SKM-1 (cell line): ENCODE measurements around the gene DDB1.
A peak's percentile ranks its signal among the peaks of the same experiment; 100 is the strongest.

Source experiments
- DNase-seq: peaks from one replicate; lab custom pipeline; 2025; ENCODE audit not compliant: unreplicated experiment; lab: John Stamatoyannopoulos, UW

DDB1 gene

DNA sequence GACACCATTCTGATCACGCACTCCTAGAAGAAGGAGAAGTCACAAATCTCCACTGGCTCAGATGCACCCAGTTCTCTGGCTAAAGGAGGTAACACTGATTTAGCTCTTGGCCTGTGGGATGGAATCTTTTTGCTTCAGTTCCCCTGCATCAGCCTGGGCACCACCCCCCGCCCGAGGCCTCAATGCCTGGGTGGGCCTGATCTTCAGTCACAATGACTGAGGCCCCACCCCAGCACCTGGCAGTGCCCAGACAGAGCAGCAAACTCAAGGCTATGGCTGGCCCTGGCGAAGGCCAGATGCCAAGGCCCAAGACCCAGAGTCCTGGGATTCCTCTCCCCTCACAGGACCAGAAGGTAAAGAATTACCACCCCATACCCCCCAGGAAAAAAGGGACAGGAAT, 23.8 kb upstream of the DDB1 start:
- no peak for DNase-seq

DNA sequence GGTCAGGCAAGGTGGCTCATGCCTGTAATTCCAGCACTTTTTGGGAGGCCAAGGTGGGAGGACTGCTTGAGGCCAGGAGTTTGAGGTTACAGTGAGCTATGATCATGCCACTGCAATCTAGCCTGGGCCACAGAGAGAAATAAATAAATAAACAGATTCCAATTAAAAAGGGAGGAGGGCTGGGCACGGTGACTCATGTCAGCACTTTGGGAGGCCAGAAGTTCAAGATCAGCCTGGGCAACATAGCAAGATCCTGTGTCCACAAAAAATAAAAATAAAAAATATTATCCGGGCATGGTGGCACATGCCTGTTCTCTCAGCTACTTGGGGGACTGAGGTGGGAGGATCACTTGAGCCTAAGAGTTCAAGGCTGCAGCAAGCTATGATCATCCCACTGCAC, 21.3 kb upstream of the DDB1 start:
- DNase-seq, result no peak

DNA sequence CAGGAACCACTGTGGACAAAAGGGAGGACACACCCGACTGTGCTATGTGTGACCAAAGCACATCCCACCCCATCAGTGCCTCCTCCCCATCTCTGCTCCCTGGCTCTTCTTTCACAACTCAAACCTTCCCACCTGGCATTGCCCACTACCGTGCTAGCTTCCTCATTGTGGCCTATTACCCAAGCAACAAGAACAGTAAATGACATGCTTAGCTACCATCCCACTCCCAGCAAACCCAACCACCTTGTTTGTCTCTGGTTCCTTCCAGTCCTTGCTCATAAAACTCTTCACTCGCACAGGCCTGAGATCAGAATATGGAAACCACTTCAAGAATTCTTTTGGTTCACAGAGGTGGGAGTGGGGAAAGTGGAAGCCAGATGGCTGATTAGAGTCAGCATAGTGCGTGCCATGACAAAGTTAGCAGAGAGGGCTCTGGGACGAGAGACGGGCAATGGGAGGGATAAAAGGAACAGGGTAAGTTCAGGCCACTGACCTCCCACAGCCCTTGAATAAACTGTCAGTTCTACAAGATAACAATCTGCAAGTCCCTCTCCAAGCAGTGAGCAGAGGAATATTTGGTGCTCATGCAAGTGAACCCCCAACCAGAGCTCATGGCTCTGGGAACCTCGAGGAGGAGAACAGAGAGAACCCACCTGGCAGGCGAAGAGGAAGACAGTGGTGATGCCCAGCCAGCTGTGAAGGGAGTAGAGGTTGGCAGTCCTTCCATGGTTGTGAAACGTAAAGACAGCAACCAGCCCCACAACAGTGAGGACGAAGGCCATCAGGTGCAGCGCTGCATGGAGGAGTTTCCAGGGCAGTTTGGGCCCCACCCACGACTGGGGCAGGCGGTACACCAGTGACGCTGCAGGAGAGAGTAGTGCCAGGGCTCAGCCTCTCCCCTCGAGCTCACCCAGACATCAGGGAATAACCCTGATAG, 20.5 kb upstream of the DDB1 start:
- no peak for DNase-seq

DNA sequence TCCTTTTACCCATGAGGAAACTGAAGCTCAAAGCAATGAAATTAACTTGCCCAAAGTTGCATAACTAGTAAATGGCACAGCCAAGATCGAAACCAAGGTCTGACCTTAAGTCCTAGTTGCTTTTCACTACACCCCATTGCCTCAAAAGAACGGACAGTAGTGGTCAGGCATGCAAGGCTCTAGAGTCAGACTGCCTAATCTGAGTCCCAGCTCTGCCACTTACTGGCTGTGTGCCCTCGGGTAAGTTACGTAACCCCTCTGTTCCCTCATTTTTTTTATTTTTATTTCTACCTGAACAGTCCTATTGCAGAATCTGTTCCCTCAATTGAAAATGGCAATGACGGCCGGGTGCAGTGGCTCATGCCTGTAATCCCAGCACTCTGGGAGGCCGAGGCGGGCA, 19.1 kb upstream of the DDB1 start:
- DNase-seq, result no peak

DNA sequence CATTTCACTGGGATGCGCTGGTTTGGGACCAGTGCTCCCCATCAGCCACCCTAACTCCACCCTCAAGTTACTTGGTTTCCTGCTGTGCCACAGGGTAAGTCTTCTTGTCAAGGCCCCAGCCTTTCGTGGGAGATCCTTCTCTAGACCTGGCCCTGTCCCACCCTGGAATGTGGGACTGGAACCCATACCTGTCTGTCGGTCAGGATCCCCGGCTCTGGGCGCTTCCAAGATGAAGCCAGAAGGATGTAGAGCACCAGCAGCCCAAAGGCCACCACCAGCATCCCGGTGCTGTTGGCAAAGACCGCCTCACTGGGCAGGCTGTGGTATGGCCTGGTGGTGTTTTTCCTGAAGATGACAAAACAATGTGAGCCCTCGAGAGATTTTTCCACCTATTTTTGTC, 17.9 kb upstream of the DDB1 start:
- no peak for DNase-seq

DNA sequence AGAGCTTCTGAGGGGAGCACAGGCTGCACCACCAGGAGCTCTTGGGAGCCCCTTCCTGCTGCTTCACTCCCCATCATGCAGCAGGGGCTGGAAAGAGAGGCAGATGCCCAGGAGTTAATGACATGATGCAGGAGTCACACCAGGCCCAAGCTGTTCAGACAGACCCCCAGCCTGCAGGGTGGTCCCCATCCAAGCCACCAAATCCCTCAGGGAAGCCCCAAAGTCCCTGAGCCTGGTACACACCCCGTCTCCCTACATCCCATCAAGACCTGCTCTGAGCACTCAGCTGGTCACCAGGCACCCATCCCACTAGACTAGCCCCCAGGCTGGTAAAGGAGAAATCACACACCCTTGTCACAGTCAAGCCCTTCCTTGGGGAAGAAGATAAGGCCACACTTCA, 17.4 kb upstream of the DDB1 start:
- DNase-seq, result no peak

DNA sequence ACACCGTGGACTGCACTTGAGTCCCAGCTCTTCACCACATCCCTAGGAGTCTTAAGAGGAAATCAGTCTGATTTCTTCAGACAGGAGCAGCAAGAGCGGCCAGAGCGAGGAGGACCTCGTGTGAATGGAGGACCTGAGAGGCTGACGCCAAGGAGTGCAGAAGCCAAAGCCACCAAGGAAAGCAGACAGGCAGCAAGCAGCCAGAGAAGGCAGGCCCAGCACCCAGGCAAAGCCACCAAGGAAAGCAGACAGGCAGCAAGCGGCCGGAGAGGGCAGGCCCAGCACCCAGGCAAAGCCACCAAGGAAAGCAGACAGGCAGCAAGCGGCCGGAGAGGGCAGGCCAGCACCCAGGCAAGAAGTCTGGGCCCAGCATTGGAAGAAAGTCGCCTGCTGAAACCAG, 17.0 kb upstream of the DDB1 start:
- DNase-seq, result no peak

DNA sequence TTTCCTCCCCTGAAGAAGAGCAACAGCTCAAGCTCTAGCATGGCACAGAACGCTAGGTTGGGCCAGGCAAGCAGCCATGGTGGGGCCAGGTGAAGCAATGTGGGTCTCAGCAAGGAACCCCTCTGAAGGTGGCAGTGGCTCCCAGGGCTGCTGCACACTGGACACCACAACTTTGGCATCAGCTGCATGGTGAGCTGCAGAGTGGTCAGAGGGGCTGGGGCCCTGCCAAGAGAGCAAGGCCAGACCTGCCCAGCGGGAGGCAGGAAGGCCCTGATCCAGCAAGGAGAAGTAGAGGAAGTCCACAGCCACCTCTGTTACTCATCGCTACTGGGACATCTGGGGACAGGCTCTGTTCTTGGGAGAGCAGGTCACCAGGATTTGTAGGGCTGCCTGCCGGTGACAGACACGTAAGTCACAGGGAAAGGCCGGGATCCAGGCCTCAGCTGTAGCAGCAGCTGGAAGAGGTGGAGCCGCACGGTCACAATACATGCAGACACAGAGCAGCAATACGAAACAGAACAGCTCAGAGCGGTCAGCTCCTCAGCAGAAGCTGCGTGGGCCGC, 16.4 kb upstream of the DDB1 start:
- no peak for DNase-seq

DNA sequence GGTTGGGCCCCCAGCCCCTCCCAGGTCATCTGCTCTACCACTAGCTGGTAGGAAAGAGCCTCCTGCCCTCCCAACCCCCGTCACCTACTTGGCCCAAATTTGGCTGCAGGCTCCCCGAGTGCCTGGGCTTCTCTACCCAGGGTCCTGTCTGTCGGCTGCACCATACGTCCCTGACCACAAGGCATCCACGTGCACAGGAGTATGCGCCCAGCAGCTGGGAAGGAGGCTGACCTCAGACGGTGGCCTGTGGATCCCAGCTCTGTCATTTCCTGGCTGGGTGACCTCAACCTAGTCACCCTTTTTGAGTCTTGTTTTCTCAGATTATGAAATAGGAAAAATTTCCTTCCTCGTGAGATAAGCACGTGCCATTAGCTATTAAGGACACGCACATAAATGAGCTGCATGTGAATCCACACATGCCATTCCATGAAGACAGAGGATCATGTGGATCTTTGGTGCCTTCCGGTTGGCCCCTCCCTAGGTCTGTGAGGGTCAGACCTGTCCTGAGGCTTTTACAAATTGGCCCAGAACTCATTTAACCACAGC, 15.1 kb upstream of the DDB1 start:
- DNase-seq, result peak; percentile 39

DNA sequence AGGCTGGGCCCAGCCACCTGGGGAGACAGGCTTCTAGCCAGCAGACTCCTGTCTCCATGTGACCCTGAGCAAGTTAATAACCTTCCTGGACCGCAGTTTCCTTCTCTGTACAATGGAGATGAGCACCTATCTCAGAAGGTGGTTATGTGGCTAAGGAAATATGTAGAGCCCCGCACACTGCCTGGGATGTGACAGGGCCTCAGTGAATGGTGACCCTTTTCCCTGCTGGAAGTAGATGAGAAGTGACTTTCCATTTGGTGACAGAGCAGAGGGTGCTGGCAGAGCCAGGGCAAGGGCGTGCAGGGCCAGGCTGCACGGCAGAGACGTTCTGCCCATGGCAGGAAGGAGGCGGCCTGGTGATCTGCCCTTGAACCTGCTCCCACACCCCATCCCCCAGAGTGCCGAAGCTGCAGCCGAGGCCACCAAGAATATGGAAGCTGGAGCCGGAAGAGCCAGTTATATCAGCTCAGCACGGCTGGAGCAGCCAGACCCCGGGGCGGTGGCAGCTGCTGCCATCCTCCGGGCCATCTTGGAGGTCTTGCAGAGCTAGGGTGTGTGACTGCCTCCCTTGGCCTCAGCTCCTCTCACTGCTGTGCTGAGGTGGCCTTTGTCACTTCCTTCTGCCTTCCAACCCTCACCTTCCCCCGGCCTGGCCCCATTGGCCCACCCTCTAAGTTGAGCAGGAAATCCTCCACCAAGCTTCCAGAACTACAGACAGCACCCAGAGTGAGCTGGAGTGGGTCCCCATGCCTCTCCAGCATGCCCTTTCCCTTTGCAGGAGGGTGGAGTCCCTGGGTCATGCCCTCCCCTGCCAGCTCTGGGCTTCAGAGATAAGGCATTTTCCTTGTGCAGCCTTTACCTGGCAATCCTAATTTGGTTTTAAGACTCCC, 13.3 kb upstream of the DDB1 start:
- DNase-seq, result no peak

DNA sequence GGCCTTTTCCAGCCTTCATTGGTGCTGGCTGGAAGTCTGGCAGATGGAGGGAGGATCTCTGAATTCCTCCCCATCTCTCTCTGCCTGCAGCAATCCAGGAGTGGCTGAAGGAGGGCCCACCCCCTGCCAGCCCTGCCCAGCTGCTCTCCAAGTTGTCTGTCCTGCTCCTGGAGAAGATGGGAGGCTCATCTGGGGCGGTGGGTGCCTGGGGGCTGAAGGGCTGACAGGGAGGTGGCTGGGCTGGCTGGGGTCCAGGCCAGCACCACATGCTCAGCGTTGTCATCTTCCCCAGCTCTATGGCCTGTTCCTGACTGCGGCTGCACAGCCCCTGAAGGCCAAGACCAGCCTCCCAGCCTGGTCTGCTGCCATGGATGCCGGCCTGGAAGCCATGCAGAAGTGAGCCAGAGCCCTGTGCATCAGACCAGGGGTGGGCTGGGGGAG, 12.3 kb upstream of the DDB1 start:
- no peak for DNase-seq

DNA sequence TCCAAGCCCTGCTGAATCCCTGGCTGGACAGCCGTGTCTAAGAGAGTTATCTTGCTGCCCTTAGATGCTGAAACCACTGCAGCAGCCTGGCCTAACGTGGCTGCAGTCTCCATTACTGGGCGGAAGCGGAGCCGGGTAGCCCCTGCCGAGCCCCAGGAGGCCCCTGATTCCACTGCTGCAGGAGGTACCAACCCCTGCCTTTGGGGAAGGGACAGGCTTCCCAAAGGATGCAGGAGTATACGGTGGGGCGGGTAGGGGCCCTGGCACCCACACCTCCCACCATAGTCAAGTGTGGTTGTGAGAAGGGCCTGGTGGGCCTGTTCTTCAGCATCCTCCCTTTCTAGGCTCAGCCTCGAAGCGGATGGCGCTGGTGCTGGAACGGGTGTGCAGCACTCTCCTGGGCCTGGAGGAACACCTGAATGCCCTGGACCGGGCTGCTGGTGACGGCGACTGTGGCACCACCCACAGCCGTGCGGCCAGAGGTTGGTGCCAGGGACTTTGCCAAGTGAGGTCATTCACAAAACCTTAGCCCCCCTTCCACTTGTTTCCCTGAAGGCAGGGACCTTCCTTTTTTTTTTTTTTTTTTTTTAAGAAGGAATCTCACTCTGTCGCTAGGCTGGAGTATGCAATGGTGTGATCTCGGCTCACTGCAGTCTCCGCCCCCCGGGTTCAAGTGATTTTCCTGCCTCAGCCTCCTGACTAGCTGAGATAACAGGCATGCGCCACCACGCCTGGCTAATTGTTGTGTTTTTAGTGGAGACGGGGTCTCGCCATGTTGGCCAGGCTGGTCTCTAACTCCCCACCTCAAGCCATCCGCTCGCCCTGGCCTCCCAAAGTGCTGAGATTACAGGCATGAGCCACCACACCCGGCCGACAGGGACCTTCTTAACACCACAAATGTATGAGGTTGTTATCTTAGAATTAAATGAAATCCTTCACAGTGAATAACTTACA, 11.2 kb upstream of the DDB1 start:
- DNase-seq, result no peak

DNA sequence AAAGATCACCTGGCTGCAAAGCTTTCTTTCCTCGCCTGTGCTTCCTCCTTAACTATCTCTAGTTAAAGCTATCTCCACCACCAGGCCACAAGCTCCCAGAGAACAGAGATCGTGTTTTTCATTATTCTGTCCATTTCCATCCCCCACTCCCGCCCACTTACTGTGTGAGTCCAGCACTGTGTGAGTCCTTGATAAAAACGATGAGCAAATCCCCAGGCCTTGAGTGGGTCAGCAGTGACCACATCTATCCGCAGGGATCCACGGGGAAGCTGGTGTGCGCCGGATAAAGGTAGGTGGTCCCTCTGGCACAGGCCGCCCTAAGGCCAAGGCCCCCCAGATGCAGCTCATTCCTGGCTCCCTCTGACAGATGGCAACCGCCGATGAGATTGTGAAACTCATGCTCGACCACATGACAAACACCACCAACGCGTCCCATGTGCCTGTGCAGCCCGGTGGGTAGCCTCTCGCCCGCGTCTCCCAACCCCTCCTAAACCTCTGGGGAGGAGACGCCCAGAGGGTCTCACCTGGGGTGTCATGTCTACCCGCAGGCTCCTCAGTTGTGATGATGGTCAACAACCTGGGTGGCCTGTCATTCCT, 9.4 kb upstream of the DDB1 start:
- DNase-seq, result no peak

DNA sequence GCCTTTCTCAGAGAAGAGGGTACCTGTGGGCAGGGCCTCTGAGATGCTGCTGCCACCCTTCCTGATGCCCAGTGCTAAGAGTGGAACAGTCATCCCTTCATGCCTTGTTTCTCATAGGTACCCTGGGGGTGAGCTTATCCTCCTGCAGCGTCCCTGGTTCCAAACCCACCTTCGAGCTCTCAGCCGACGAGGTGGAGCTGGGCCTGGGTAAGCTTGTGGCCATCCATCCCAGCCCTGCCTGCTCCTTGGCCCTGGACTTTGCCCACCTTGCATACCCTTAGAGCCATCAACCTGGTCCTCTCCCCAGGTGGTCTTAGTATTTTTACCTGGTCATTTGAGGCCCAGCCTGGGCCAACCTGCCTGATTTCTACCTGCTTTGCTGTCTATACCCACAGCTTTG, 8.8 kb upstream of the DDB1 start:
- DNase-seq, result no peak

DNA sequence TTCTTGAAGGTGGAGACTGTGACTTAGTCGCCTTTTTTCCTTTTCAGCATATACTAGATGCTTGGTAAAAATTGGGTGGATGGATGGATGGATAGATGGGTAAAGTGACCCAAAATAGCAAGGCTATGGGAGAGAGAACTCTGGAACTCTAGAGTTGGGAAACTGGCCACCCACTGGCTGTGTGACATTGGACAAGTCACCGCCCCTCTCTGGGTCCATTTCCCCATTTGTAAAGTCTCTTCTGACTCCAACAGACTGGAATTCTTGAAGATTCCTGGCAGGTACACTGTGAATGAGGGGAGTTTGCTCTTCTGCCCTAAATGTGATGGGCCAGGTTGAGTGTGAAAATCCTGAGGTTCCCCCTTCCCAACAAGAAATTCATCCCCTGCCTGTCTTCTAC, 8.1 kb upstream of the DDB1 start:
- no peak for DNase-seq

DNA sequence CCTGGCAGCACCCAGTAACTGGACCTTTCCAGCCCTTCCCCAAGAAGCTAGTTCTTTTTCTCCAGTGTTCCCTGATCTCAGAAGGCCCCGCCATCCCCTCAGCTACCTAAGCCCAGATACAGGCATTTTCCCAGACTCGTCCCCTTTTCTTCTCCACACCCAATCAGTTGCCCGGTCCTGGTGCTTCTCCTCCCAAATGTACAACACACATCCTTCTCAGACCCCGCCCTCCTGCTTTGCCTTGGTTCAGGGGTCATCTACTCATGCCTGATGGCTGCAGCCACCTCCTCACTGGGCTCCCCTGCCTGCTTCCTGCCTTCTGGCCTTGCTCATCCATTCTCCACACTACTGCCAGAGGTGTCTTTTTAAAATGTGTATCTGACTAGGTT, 6.6 kb upstream of the DDB1 start:
- no peak for DNase-seq

DNA sequence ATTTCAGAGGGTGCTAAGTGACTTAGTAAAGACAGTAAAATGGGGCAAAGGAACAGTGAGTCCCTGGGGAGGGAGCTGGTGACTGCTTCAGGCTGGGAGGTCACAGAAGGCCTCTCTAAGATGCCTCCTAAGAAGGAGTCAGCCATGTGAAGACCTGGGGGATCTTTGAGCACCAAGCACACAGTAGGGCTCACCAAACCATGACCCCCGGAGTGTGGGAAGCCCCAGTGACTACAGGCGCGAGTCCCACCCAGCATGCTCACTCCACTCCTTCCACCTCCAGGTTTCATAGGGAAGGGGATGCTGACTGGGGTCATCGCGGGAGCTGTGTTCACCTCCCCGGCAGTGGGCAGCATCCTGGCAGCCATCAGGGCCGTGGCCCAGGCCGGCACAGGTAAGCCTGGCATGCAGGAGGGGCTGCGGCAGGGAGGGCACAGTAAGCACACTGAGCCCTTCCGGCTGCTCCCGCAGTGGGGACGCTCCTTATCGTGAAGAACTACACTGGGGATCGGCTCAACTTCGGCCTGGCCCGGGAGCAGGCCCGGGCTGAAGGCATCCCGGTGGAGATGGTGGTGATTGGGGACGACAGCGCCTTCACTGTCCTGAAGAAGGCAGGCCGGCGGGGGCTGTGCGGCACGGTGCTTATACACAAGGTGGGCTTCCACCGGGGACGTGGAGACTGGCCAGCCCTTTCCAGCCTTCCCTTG, 6.0 kb upstream of the DDB1 start:
- no peak for DNase-seq

DNA sequence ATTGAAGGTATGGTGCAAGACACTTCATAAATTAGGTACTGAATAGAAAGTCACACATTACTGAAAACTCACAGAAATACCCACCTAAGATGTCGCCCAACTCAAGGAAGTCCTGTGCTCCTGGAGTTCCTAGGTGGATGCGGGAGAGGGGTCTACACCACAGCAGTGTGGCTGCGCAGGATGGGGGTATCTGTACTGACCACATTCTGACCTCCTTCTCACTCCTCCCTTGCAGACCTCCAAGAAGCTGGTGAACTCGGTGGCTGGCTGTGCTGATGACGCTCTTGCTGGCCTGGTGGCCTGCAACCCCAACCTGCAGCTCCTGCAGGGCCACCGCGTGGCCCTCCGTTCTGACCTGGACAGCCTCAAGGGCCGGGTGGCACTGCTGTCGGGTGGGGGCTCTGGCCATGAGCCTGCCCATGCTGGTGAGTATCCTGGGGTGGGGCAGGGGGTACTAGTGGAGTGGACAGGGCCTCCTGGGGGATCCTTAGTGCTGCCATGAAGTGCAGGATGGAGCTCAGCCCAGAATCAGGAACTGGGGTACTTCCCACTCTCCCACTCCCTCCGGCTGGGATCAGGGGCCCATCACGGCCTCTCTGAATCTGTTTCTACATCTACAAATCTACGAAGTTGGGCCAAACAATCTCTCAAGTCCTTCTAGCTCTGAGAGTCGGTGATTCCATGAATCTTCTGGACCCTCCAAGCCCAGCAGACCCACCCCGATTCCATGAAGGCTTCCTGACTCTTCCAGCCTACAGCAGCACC, 5.0 kb upstream of the DDB1 start:
- DNase-seq, result no peak
